ENCODE data around the gene DNAAF1.
"Not testable (repeated sequence)": the region's sequence is repeated elsewhere in the genome, so short reads cannot be mapped to it uniquely, and the experiment has no call there.

DNA sequence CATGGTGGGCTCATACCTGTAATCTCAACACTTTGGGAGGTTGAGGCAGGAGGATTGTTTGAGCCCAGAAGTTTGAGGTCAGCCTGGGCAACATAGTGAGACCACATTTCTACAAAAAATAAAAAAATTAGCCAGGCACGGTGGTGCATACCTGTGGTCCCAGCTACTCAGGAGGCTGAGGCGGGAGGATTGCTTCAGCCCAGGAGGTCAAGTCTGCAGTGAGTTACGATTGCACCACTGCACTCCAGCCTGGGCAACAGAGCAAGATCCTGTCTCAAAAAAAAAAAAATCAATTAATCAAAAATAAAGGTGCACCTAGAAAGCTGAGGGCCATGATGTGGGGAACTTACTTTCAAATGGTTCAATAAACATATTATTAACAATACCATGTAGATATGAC, 71.0 kb downstream of the DNAAF1 start:
- not testable (repeated sequence) for TF ChIP-seq POLR2A, POLR2AphosphoS5 (IDR thresholded peaks at IDR 0.05)
- TF ChIP-seq, protein P1, sequence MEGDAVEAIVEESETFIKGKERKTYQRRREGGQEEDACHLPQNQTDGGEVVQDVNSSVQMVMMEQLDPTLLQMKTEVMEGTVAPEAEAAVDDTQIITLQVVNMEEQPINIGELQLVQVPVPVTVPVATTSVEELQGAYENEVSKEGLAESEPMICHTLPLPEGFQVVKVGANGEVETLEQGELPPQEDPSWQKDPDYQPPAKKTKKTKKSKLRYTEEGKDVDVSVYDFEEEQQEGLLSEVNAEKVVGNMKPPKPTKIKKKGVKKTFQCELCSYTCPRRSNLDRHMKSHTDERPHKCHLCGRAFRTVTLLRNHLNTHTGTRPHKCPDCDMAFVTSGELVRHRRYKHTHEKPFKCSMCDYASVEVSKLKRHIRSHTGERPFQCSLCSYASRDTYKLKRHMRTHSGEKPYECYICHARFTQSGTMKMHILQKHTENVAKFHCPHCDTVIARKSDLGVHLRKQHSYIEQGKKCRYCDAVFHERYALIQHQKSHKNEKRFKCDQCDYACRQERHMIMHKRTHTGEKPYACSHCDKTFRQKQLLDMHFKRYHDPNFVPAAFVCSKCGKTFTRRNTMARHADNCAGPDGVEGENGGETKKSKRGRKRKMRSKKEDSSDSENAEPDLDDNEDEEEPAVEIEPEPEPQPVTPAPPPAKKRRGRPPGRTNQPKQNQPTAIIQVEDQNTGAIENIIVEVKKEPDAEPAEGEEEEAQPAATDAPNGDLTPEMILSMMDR (IDR thresholded peaks at IDR 0.05): not testable (repeated sequence)
